Caco-2 (cell line): Measurements from ENCODE around the gene OR11A1. TPM values are rescaled to one million over a fixed set of nuclear protein-coding genes. Genes with fewer than 3 reads are reported as not detected.
A peak's percentile ranks its signal among the peaks of the same experiment; 100 is the strongest.

Experiments
- Bru-seq: library from RNA; stranded (reverse); fragments of 400-500 nt; gene quantifications from one replicate; lab custom pipeline; 2021; lab: Mats Ljungman, UMichigan
- BruChase-seq, 2 experiments: library from RNA; stranded (reverse); fragments of 400-500 nt; gene quantifications; one replicate each; lab custom pipeline; 2021; lab: Mats Ljungman, UMichigan
- BruUV-seq: library from RNA; stranded (reverse); fragments of 400-500 nt; replicated peaks from 2 replicates; lab custom pipeline; 2021; lab: Mats Ljungman, UMichigan
- CTCF ChIA-PET: fragments of 300-600 bp; sonication (Branson Sonifier 250); formaldehyde crosslinking; loops from one replicate; lab custom pipeline; 2022; ENCODE audit warnings: antibody characterized with exemption; lab: Charles Lee
- POLR2A ChIA-PET: fragments of 300-600 bp; sonication (Branson Sonifier 250); formaldehyde crosslinking; loops from one replicate; lab custom pipeline; 2022; ENCODE audit warnings: antibody characterized with exemption; lab: Charles Lee
- DNase-seq, 2 experiments: peaks; one replicate each; pipeline versions ENCODE4 v3.0.0 to v3.0.0-alpha.2; 2020 to 2022
- H3K27me3 ChIP-seq: replicated peaks from 2 replicates; pipeline ENCODE4 v1.6.0; 2011; ENCODE audit warnings: low read length; ENCODE audit not compliant: control insufficient read depth, insufficient read depth
- H3K36me3 ChIP-seq: 2 replicates; pipeline ENCODE4 v1.5.1; 2011; ENCODE audit warnings: low read length; ENCODE audit not compliant: control insufficient read depth, insufficient read depth
- H3K4me1 ChIP-seq: fragments of 250-450 bp; sonication (Bioruptor Pico); 2 replicates; pipeline ENCODE4 v1.5.1; 2020; ENCODE audit warnings: mild to moderate bottlenecking
- H3K4me3 ChIP-seq: 2 replicates; pipeline ENCODE4 v1.5.1; 2011; ENCODE audit warnings: low read depth, mild to moderate bottlenecking, control low read depth, low read length
- H3K9me3 ChIP-seq: fragments of 250-450 bp; sonication (Bioruptor Pico); 2 replicates; pipeline ENCODE4 v1.5.1; 2020; ENCODE audit warnings: mild to moderate bottlenecking, moderate library complexity
- H3K27ac Mint-ChIP-seq: one replicate; pipeline ENCODE4 v1.8.0; 2022; ENCODE audit warnings: mixed read lengths; ENCODE audit not compliant: unreplicated experiment
- H3K27me3 Mint-ChIP-seq: one replicate; pipeline ENCODE4 v1.8.0; 2022; ENCODE audit warnings: mixed read lengths; ENCODE audit not compliant: insufficient read depth, unreplicated experiment
- H3K36me3 Mint-ChIP-seq: one replicate; pipeline ENCODE4 v1.8.0; 2022; ENCODE audit warnings: mild to moderate bottlenecking, mixed read lengths; ENCODE audit not compliant: insufficient read depth, unreplicated experiment
- H3K4me1 Mint-ChIP-seq: one replicate; pipeline ENCODE4 v1.8.0; 2022; ENCODE audit warnings: low read depth, mixed read lengths; ENCODE audit not compliant: unreplicated experiment
- H3K4me3 Mint-ChIP-seq: one replicate; pipeline ENCODE4 v1.8.0; 2022; ENCODE audit warnings: mild to moderate bottlenecking, moderate library complexity, mixed read lengths; ENCODE audit not compliant: unreplicated experiment
- H3K9me3 Mint-ChIP-seq: one replicate; pipeline ENCODE4 v1.8.0; 2022; ENCODE audit warnings: mixed read lengths; ENCODE audit not compliant: unreplicated experiment
- intact Hi-C: fragments of 100-400 bp; cut with micrococcal nuclease; formaldehyde crosslinking; loops from one replicate; pipeline ENCODE4 v1.10.0; 2022; ENCODE audit not compliant: unreplicated experiment
- long read RNA-seq: library from polyadenylated mRNA; stranded (forward); transcript quantifications from one replicate; pipeline ENCODE4 v2.0.0, GENCODE V29; 2022
- total RNA-seq: library from RNA; stranded (reverse); gene quantifications from 2 replicates; pipeline ENCODE4 v1.2.3, GENCODE V29; 2022
- TF ChIP-seq, protein P1 (sequence below), 2 experiments: fragments of 200-600 bp in 1 of 2; IDR thresholded peaks; 1 replicate in 1 of 2; 2 replicates in 1 of 2; pipeline versions ENCODE4 v1.5.1 to v1.8.0; 2011 to 2022; ENCODE audit warnings: antibody characterized with exemption in 1 of 2, control low read depth in 1 of 2, inconsistent platforms in 1 of 2, low read depth in 1 of 2, low read length in 1 of 2, mild to moderate bottlenecking in 1 of 2, moderate library complexity in 1 of 2; ENCODE audit not compliant: insufficient read depth in 1 of 2, severe bottlenecking in 1 of 2, unreplicated experiment in 1 of 2

OR11A1 gene, protein sequence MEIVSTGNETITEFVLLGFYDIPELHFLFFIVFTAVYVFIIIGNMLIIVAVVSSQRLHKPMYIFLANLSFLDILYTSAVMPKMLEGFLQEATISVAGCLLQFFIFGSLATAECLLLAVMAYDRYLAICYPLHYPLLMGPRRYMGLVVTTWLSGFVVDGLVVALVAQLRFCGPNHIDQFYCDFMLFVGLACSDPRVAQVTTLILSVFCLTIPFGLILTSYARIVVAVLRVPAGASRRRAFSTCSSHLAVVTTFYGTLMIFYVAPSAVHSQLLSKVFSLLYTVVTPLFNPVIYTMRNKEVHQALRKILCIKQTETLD
- total RNA-seq (not detected in 2 replicates), Bru-seq, nascent RNA (percentile 3 among the genes with signal in this experiment), BruChase-seq, experiment 1, labeled RNA remaining after a 2-hour chase (percentile 3 among the genes with signal in this experiment), BruChase-seq, experiment 2, labeled RNA remaining after a 6-hour chase (not detected)
- long read RNA-seq, result 0 reads

- Mint-ChIP-seq H3K4me1 (no peaks in the 10 kb centered on the region), H3K4me3 (no peak within 1 kb of the TSS), H3K27me3 (peaks cover 7% of the 10 kb centered on the region), H3K36me3 (no peaks in the 10 kb centered on the region), H3K9me3 (no peaks in the 10 kb centered on the region), H3K27ac (no peak within 1 kb of the TSS)
- no peaks in the 10 kb centered on the region for H3K27me3 ChIP-seq
- DNase-seq, result no peak
- intact Hi-C loops, result no loop called here
- no peak within 1 kb of the TSS for H3K4me3 ChIP-seq
- no peaks in the 10 kb centered on the region for H3K36me3 ChIP-seq
- H3K9me3 ChIP-seq, result no peaks in the 10 kb centered on the region
- TF ChIP-seq, protein P1, sequence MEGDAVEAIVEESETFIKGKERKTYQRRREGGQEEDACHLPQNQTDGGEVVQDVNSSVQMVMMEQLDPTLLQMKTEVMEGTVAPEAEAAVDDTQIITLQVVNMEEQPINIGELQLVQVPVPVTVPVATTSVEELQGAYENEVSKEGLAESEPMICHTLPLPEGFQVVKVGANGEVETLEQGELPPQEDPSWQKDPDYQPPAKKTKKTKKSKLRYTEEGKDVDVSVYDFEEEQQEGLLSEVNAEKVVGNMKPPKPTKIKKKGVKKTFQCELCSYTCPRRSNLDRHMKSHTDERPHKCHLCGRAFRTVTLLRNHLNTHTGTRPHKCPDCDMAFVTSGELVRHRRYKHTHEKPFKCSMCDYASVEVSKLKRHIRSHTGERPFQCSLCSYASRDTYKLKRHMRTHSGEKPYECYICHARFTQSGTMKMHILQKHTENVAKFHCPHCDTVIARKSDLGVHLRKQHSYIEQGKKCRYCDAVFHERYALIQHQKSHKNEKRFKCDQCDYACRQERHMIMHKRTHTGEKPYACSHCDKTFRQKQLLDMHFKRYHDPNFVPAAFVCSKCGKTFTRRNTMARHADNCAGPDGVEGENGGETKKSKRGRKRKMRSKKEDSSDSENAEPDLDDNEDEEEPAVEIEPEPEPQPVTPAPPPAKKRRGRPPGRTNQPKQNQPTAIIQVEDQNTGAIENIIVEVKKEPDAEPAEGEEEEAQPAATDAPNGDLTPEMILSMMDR (IDR thresholded peaks at IDR 0.05; ENCODE audit: insufficient read depth in 1 of 2, low read depth in 1 of 2, low read length in 1 of 2, severe bottlenecking in 1 of 2, unreplicated experiment in 1 of 2), result no peak
- ChIA-PET POLR2A (no interaction called here), CTCF (no interaction called here)
- no TSS peak for BruUV-seq
- no peaks in the 10 kb centered on the region for H3K4me1 ChIP-seq
Observed at GRCh38 chr6:29456971-29457370, at the start of gene OR11A1, which contains the start of gene OR2H1. Gene OR11A1 (minus strand): TSS chr6:29457071. CDS start chr6:29427641, 29,430 bp downstream. Gene OR2H1 (plus strand): TSS chr6:29457155. CDS start chr6:29461770, 4,615 bp downstream.

GRCh38 chr6:29506446-29507067 is 49.7 kb upstream of the OR11A1 start:
- Histone ChIP-seq H3K9me3 (no peaks in the 10 kb centered on the region), H3K4me1 (no peaks in the 10 kb centered on the region), H3K4me3 (no peak overlapping the region), H3K27me3 (no peaks in the 10 kb centered on the region), H3K36me3 (no peaks in the 10 kb centered on the region)
- CTCF ChIA-PET, result no interaction called here
- Mint-ChIP-seq H3K4me1 (no peaks in the 10 kb centered on the region), H3K27ac (no peak overlapping the region), H3K36me3 (no peaks in the 10 kb centered on the region), H3K27me3 (peaks cover 10% of the 10 kb centered on the region), H3K9me3 (no peaks in the 10 kb centered on the region), H3K4me3 (no peak overlapping the region)
- TF ChIP-seq, protein P1 (IDR thresholded peaks at IDR 0.05; ENCODE audit: insufficient read depth in 1 of 2, low read depth in 1 of 2, low read length in 1 of 2, severe bottlenecking in 1 of 2, unreplicated experiment in 1 of 2), result no peak
- no TSS peak for BruUV-seq
- POLR2A ChIA-PET, result no interaction called here
- no peak for DNase-seq
- intact Hi-C loops, result no loop called here

- DNase-seq, result no peak
- no peaks in the 10 kb centered on the region for H3K36me3 ChIP-seq
- H3K4me1 Mint-ChIP-seq, result no peaks in the 10 kb centered on the region
- no TSS peak for BruUV-seq
- ChIA-PET CTCF (no interaction called here), POLR2A (no interaction called here)
- peaks cover 10% of the 10 kb centered on the region for H3K27me3 Mint-ChIP-seq
- H3K9me3 ChIP-seq, result no peaks in the 10 kb centered on the region
- intact Hi-C loops, result no loop called here
- no peak overlapping the region for H3K4me3 ChIP-seq
- no peaks in the 10 kb centered on the region for H3K9me3 Mint-ChIP-seq
- H3K27ac Mint-ChIP-seq, result no peak overlapping the region
- H3K27me3 ChIP-seq, result no peaks in the 10 kb centered on the region
- TF ChIP-seq, protein P1 (IDR thresholded peaks at IDR 0.05; ENCODE audit: insufficient read depth in 1 of 2, low read depth in 1 of 2, low read length in 1 of 2, severe bottlenecking in 1 of 2, unreplicated experiment in 1 of 2), result no peak
- no peaks in the 10 kb centered on the region for H3K36me3 Mint-ChIP-seq
- no peaks in the 10 kb centered on the region for H3K4me1 ChIP-seq
- no peak overlapping the region for H3K4me3 Mint-ChIP-seq
Observed at GRCh38 chr6:29505808-29506207, 48.9 kb upstream of the OR11A1 start.
